Measurements from ENCODE around the gene ATXN2L.

GRCh38 chr16:28821874-28822519 is 802 bp upstream of the ATXN2L start:
- TF ChIP-seq CTCF (conservative IDR thresholded peaks at IDR 0.05; ENCODE audit: low read depth, low read length), result no peak
- no peak for TF ChIP-seq RAD21 (IDR thresholded peaks at IDR 0.05; ENCODE audit: low read length)
- TF ChIP-seq POLR2A (IDR thresholded peaks at IDR 0.05; ENCODE audit: low read depth, low read length), result no peak
- no peak for TF ChIP-seq MAFK (IDR thresholded peaks at IDR 0.05; ENCODE audit: low read depth, low read length)
- TF ChIP-seq CEBPB (IDR thresholded peaks at IDR 0.05; ENCODE audit: low read depth, low read length), result no peak
- TF ChIP-seq MAZ (IDR thresholded peaks at IDR 0.05; ENCODE audit: borderline replicate concordance, low read depth, low read length), result no peak
- TF ChIP-seq, protein P1, sequence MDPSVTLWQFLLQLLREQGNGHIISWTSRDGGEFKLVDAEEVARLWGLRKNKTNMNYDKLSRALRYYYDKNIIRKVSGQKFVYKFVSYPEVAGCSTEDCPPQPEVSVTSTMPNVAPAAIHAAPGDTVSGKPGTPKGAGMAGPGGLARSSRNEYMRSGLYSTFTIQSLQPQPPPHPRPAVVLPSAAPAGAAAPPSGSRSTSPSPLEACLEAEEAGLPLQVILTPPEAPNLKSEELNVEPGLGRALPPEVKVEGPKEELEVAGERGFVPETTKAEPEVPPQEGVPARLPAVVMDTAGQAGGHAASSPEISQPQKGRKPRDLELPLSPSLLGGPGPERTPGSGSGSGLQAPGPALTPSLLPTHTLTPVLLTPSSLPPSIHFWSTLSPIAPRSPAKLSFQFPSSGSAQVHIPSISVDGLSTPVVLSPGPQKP (IDR thresholded peaks at IDR 0.05; ENCODE audit: borderline replicate concordance, low read depth, low read length), result no peak
- TF ChIP-seq RFX5 (IDR thresholded peaks at IDR 0.05; ENCODE audit: low read depth, low read length), result no peak
- no peak for TF ChIP-seq MXI1 (IDR thresholded peaks at IDR 0.05; ENCODE audit: borderline replicate concordance, low read depth, low read length)
- no peak for TF ChIP-seq BHLHE40 (IDR thresholded peaks at IDR 0.05; ENCODE audit: low read depth, low read length)
- TF ChIP-seq, protein P2, sequence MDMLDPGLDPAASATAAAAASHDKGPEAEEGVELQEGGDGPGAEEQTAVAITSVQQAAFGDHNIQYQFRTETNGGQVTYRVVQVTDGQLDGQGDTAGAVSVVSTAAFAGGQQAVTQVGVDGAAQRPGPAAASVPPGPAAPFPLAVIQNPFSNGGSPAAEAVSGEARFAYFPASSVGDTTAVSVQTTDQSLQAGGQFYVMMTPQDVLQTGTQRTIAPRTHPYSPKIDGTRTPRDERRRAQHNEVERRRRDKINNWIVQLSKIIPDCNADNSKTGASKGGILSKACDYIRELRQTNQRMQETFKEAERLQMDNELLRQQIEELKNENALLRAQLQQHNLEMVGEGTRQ (IDR thresholded peaks at IDR 0.05; ENCODE audit: low read depth, low read length), result no peak
- no peak for TF ChIP-seq SMC3 (IDR thresholded peaks at IDR 0.05; ENCODE audit: low read depth, low read length)
- no peak for TF ChIP-seq CHD1 (IDR thresholded peaks at IDR 0.05; ENCODE audit: low read depth, low read length)

Data from IMR-90 (cell line).